ENCODE measurements around the gene HTR2C.
"Not testable (repeated sequence)": the region's sequence is repeated elsewhere in the genome, so short reads cannot be mapped to it uniquely, and the experiment has no call there.

Gene HTR2C

GRCh38 chrX:114715096-114715495, 131.2 kb downstream of the HTR2C start:
- no peak for DNase-seq

GRCh38 chrX:114717921-114718320, 134.0 kb downstream of the HTR2C start:
- DNase-seq: no peak

- DNase-seq: no peak
Measured at GRCh38 chrX:114766541-114766940, 182.7 kb downstream of the HTR2C start.

GRCh38 chrX:114774691-114775090, 190.8 kb downstream of the HTR2C start:
- no peak for DNase-seq

- no peak for DNase-seq
Measured at GRCh38 chrX:114782925-114783324, 199.0 kb downstream of the HTR2C start.

- DNase-seq: no peak
Measured at GRCh38 chrX:114787061-114787460, 203.2 kb downstream of the HTR2C start.

GRCh38 chrX:114797494-114797893, 213.6 kb downstream of the HTR2C start:
- DNase-seq: no peak

GRCh38 chrX:114798907-114799306, 215.0 kb downstream of the HTR2C start:
- DNase-seq: no peak

- DNase-seq: no peak
Measured at GRCh38 chrX:114800719-114801118, 216.8 kb downstream of the HTR2C start.

- no peak for DNase-seq
Measured at GRCh38 chrX:114819509-114819908, 235.6 kb downstream of the HTR2C start.

- DNase-seq: no peak
Measured at GRCh38 chrX:114841051-114841450, 257.2 kb downstream of the HTR2C start.

- DNase-seq: no peak
Measured at GRCh38 chrX:114842181-114842580, 258.3 kb downstream of the HTR2C start.

GRCh38 chrX:114889481-114889880, 305.6 kb downstream of the HTR2C start:
- no peak for DNase-seq

- DNase-seq: no peak
Measured at GRCh38 chrX:114903618-114904017, 319.7 kb downstream of the HTR2C start.

GRCh38 chrX:114905251-114905650, 321.4 kb downstream of the HTR2C start:
- DNase-seq: no peak

- DNase-seq: no peak
Measured at GRCh38 chrX:114906984-114907510, 323.2 kb downstream of the HTR2C start.

GRCh38 chrX:114924423-114924822, 340.5 kb downstream of the HTR2C start:
- DNase-seq: no peak

GRCh38 chrX:114924856-114925255, 341.0 kb downstream of the HTR2C start:
- DNase-seq: no peak

- DNase-seq: no peak
Measured at GRCh38 chrX:114930227-114930626, 346.3 kb downstream of the HTR2C start.

- no peak for DNase-seq
Measured at GRCh38 chrX:114932550-114932949, 348.7 kb downstream of the HTR2C start.

GRCh38 chrX:114933291-114933690, 349.4 kb downstream of the HTR2C start:
- DNase-seq: not testable (repeated sequence)

GRCh38 chrX:114937090-114937489, 353.2 kb downstream of the HTR2C start:
- not testable (repeated sequence) for DNase-seq

- no peak for DNase-seq
Measured at GRCh38 chrX:114952696-114953095, 368.8 kb downstream of the HTR2C start.

Measured in stimulated activated CD4-positive, alpha-beta T cell treated with anti-CD3 and anti-CD28 coated beads, Interleukin-2, amount 100 ng/mL, for 48 hours (primary cell).